ENCODE data around the gene SYT9. TPM values are rescaled to one million over a fixed set of nuclear protein-coding genes. Genes with fewer than 3 reads are reported as not detected.

SYT9 gene
- polyA plus RNA-seq, 1 donor from 2014 or later, result 2.3 TPM

- no peak overlapping the region for H3K27ac ChIP-seq (ENCODE audit: low read length)
- no peaks in the 10 kb centered on the region for H3K79me2 ChIP-seq (replicated peaks; ENCODE audit: insufficient read depth, low read length)
- no peaks in the 10 kb centered on the region for H4K20me1 ChIP-seq (ENCODE audit: insufficient read depth)
- peaks cover 12% of the 10 kb centered on the region for H3K27me3 ChIP-seq (ENCODE audit: insufficient read depth, low read depth, low read length)
- no peaks in the 10 kb centered on the region for H3K9me2 ChIP-seq (ENCODE audit: insufficient read depth, low read length)
- TF ChIP-seq MXI1 (conservative IDR thresholded peaks at IDR 0.05; ENCODE audit: poor library complexity, severe bottlenecking) (no peak), EZH2 (IDR thresholded peaks at IDR 0.05; ENCODE audit: borderline replicate concordance, insufficient read depth, low read length, poor library complexity, severe bottlenecking) (no peak), TAF1 (IDR thresholded peaks at IDR 0.05; ENCODE audit: low read depth) (no peak)
- H3K36me3 ChIP-seq (ENCODE audit: insufficient read depth, low read length), result no peaks in the 10 kb centered on the region
- H3K4me2 ChIP-seq (ENCODE audit: low read length), result no peak overlapping the region
- H2AFZ ChIP-seq (ENCODE audit: low read depth, low read length), result no peak overlapping the region
- H3K4me3 ChIP-seq (ENCODE audit: low read length), result no peak overlapping the region
- H3K9ac ChIP-seq (ENCODE audit: low read length), result no peak overlapping the region
- H3F3A ChIP-seq (ENCODE audit: insufficient read depth, low read length, poor library complexity, severe bottlenecking), result no peaks in the 10 kb centered on the region
- H3K9me3 ChIP-seq (ENCODE audit: low read length), result no peaks in the 10 kb centered on the region
Observed at GRCh38 chr11:7509966-7510365, 258.3 kb downstream of the SYT9 start.

GRCh38 chr11:7511401-7511800, 259.7 kb downstream of the SYT9 start:
- Histone ChIP-seq H3K4me3 (ENCODE audit: low read length) (no peak overlapping the region), H3K9ac (ENCODE audit: low read length) (no peak overlapping the region)

More at GRCh38 chr11:7511401-7511800, 259.7 kb downstream of the SYT9 start:
- Histone ChIP-seq H2AFZ (ENCODE audit: low read depth, low read length) (no peak overlapping the region), H3K4me2 (ENCODE audit: low read length) (no peak overlapping the region), H3K79me2 (replicated peaks; ENCODE audit: insufficient read depth, low read length) (no peaks in the 10 kb centered on the region), H3K27ac (ENCODE audit: low read length) (no peak overlapping the region), H4K20me1 (ENCODE audit: insufficient read depth) (no peaks in the 10 kb centered on the region), H3K27me3 (ENCODE audit: insufficient read depth, low read depth, low read length) (peaks cover 25% of the 10 kb centered on the region), H3K9me2 (ENCODE audit: insufficient read depth, low read length) (no peaks in the 10 kb centered on the region), H3F3A (ENCODE audit: insufficient read depth, low read length, poor library complexity, severe bottlenecking) (no peaks in the 10 kb centered on the region), H3K36me3 (ENCODE audit: insufficient read depth, low read length) (no peaks in the 10 kb centered on the region), H3K9me3 (ENCODE audit: low read length) (no peaks in the 10 kb centered on the region)
- TF ChIP-seq REST (IDR thresholded peaks at IDR 0.05; ENCODE audit: borderline replicate concordance) (no peak), MXI1 (conservative IDR thresholded peaks at IDR 0.05; ENCODE audit: poor library complexity, severe bottlenecking) (no peak), CTCF (IDR thresholded peaks at IDR 0.05; ENCODE audit: poor library complexity, severe bottlenecking) (no peak), EZH2 (IDR thresholded peaks at IDR 0.05; ENCODE audit: borderline replicate concordance, insufficient read depth, low read length, poor library complexity, severe bottlenecking) (no peak), SMC3 (conservative IDR thresholded peaks at IDR 0.05; ENCODE audit: poor library complexity) (no peak), RAD21 (conservative IDR thresholded peaks at IDR 0.05) (no peak), EP300 (conservative IDR thresholded peaks at IDR 0.05; ENCODE audit: poor library complexity, severe bottlenecking) (no peak), TAF1 (IDR thresholded peaks at IDR 0.05; ENCODE audit: low read depth) (no peak), POLR2AphosphoS5 (IDR thresholded peaks at IDR 0.05) (no peak)
